Measurements from ENCODE around the gene VPS26C. TPM values are rescaled to one million over a fixed set of nuclear protein-coding genes. Genes with fewer than 3 reads are reported as not detected.
"Not testable (repeated sequence)": the region's sequence is repeated elsewhere in the genome, so short reads cannot be mapped to it uniquely, and the experiment has no call there.

Gene VPS26C
- total RNA-seq = 37.5 TPM

GRCh38 chr21:37267269-37268185, at the start of gene VPS26C:
VPS26C (minus strand) TSS chr21:37267334; CDS start chr21:37267294, 40 bp downstream.
- peak; percentile 28 for FAIRE-seq

GRCh38 chr21:37316072-37316471, 48.9 kb upstream of the VPS26C start:
- FAIRE-seq = not testable (repeated sequence)

More at GRCh38 chr21:37267269-37268185, at the start of gene VPS26C:
- DNase-seq (ENCODE audit: low spot score in 2 of 2) = peak; percentile 89 to 94

GRCh38 chr21:37300114-37300751, 33.1 kb upstream of the VPS26C start:
- DNase-seq (ENCODE audit: low spot score in 2 of 2) (no peak), FAIRE-seq (no peak)

More at GRCh38 chr21:37316072-37316471, 48.9 kb upstream of the VPS26C start:
- DNase-seq (ENCODE audit: low spot score in 2 of 2) = not testable (repeated sequence)

- FAIRE-seq (no peak), DNase-seq (ENCODE audit: low spot score in 2 of 2) (no peak)
Measured at GRCh38 chr21:37297364-37297763, 30.2 kb upstream of the VPS26C start.

GRCh38 chr21:37294679-37295078, 27.5 kb upstream of the VPS26C start:
- no peak for DNase-seq (ENCODE audit: low spot score in 2 of 2)

GRCh38 chr21:37292941-37293340, 25.8 kb upstream of the VPS26C start:
- DNase-seq (ENCODE audit: low spot score in 2 of 2) = no peak

More at GRCh38 chr21:37294679-37295078, 27.5 kb upstream of the VPS26C start:
- no peak for FAIRE-seq

GRCh38 chr21:37292041-37292440, 24.9 kb upstream of the VPS26C start:
- FAIRE-seq = no peak
- no peak for DNase-seq (ENCODE audit: low spot score in 2 of 2)

More at GRCh38 chr21:37292941-37293340, 25.8 kb upstream of the VPS26C start:
- no peak for FAIRE-seq

- DNase-seq (ENCODE audit: low spot score in 2 of 2); FAIRE-seq: not testable (repeated sequence)
Measured at GRCh38 chr21:37283191-37283710, 16.1 kb upstream of the VPS26C start.

GRCh38 chr21:37282602-37283001, 15.5 kb upstream of the VPS26C start:
- FAIRE-seq; DNase-seq (ENCODE audit: low spot score in 2 of 2): not testable (repeated sequence)

GRCh38 chr21:37281993-37282392, 14.9 kb upstream of the VPS26C start:
- no peak for FAIRE-seq
- no peak for DNase-seq (ENCODE audit: low spot score in 2 of 2)

- FAIRE-seq (no peak), DNase-seq (ENCODE audit: low spot score in 2 of 2) (no peak)
Measured at GRCh38 chr21:37281579-37281978, 14.4 kb upstream of the VPS26C start.

- FAIRE-seq; DNase-seq (ENCODE audit: low spot score in 2 of 2): not testable (repeated sequence)
Measured at GRCh38 chr21:37279271-37279670, 12.1 kb upstream of the VPS26C start.

- FAIRE-seq (no peak), DNase-seq (ENCODE audit: low spot score in 2 of 2) (no peak)
Measured at GRCh38 chr21:37278199-37278598, 11.1 kb upstream of the VPS26C start.

GRCh38 chr21:37276377-37276776, 9.2 kb upstream of the VPS26C start:
- FAIRE-seq = no peak
- DNase-seq (ENCODE audit: low spot score in 2 of 2) = no peak

GRCh38 chr21:37273911-37274690, 7.0 kb upstream of the VPS26C start:
- FAIRE-seq (no peak), DNase-seq (ENCODE audit: low spot score in 2 of 2) (no peak)

- no peak for FAIRE-seq
- DNase-seq (ENCODE audit: low spot score in 2 of 2) = no peak
Measured at GRCh38 chr21:37273440-37273839, 6.3 kb upstream of the VPS26C start.

- DNase-seq (ENCODE audit: low spot score in 2 of 2) (no peak), FAIRE-seq (peak; percentile 96)
Measured at GRCh38 chr21:37272897-37273296, 5.8 kb upstream of the VPS26C start.

- no peak for DNase-seq (ENCODE audit: low spot score in 2 of 2)
- FAIRE-seq = no peak
Measured at GRCh38 chr21:37270576-37271365, 3.6 kb upstream of the VPS26C start.

GRCh38 chr21:37269481-37269880, 2.3 kb upstream of the VPS26C start:
- no peak for DNase-seq (ENCODE audit: low spot score in 2 of 2)
- no peak for FAIRE-seq

- no peak for DNase-seq (ENCODE audit: low spot score in 2 of 2)
- no peak for FAIRE-seq
Measured at GRCh38 chr21:37268186-37268503, 1.0 kb upstream of the VPS26C start.

All from frontal cortex (tissue), 4 donors.